Pancreas (tissue), 10 donors: ENCODE data around the gene SPTBN4. TPM values are rescaled to one million over a fixed set of nuclear protein-coding genes. Genes with fewer than 3 reads are reported as not detected.

Experiments used
- ATAC-seq, 4 donors: fragments of 200-7000 bp; cut with Tn5 transposase; one replicate each; pipeline versions ENCODE4 v1.8.0 to v1.9.1; 2020; ENCODE audit warnings: mild to moderate bottlenecking in 4 of 4, moderate library complexity in 4 of 4
- DNase-seq, 6 donors: peaks; one replicate each; pipeline ENCODE4 v3.0.0-alpha.2; 2020
- FAIRE-seq: peaks from 2 replicates; lab custom pipeline; 2012; peaks lifted over from hg19 to GRCh38; lab: Jason Lieb, UNC
- H3K27ac ChIP-seq, 4 donors: fragments of 200-600 bp; sonication (generic); 1 replicate in 3 of 4; 2 replicates in 1 of 4; pipeline versions ENCODE4 v1.5.0 to v1.8.0; 2020
- H3K27me3 ChIP-seq, 4 donors: fragments of 200-600 bp; one replicate each; pipeline ENCODE4 v1.8.0; 2021
- H3K36me3 ChIP-seq, 3 donors: fragments of 200-600 bp; sonication (generic) in 1 of 3; one replicate each; pipeline versions ENCODE4 v1.5.0 to v1.8.0; 2020 to 2021
- H3K4me1 ChIP-seq, 3 donors: fragments of 200-600 bp; one replicate each; pipeline ENCODE4 v1.8.0; 2021
- H3K4me3 ChIP-seq, 4 donors: fragments of 200-600 bp; sonication (generic) in 2 of 4; one replicate each; pipeline versions ENCODE4 v1.5.0 to v1.8.0; 2020 to 2021
- H3K9me3 ChIP-seq, 4 donors: fragments of 200-600 bp; one replicate each; pipeline ENCODE4 v1.8.0; 2021
- CTCF ChIP-seq, 4 donors: fragments of 200-600 bp; sonication (generic) in 3 of 4; IDR thresholded peaks; one replicate each; pipeline versions ENCODE4 v1.5.0 to v1.8.0; 2021; ENCODE audit warnings: antibody characterized with exemption in 4 of 4
- WGBS, 2 donors: extraction: QIAGEN DNeasy Blood & Tissue Kit; methylation state at CpG; one replicate each; pipeline ENCODE4 v1.1.7; 2013; 5-methylcytosine and 5-hydroxymethylcytosine counted together
- intact Hi-C, 3 donors: fragments of 100-400 bp; cut with DNase I; formaldehyde crosslinking; loops; one replicate each; pipeline versions ENCODE4 v1.11.1 to v1.14.2; 2022
- polyA plus RNA-seq, 2 donors: library from polyadenylated mRNA; stranded (reverse); fragments of 200-250 nt; gene quantifications; one replicate each; pipeline ENCODE4 v1.2.3, GENCODE V29; 2013
- total RNA-seq, 6 donors: library from RNA; stranded (reverse); fragmentation: NEBNext Ultra II Directional in 4 of 6; extraction: Animal tissue kit (Norgen Biotek cat#: 25700) in 4 of 6; gene quantifications; one replicate each; pipeline versions ENCODE4 v1.2.1 to v1.2.4, GENCODE V29; 2021 to 2023
- donor health status: healthy with polysubstance abuse.
- donor health status: DM: no; HTN: no; CAD: no; lungs with moderate emphysema.
- donor health status: DM: no; HTN: no; CAD: no.
- donor health status: control.
- donor health status: control.
- donor health status: Bipolar disorder and iron deficiency.
- donor health status: DM: yes; HTN: yes; CAD: no.
- donor health status: DM: no; HTN: no; CAD: no.
- donor health status: DM: no; HTN: no; CAD: no.
- donor health status: DM: yes; HTN: yes; CAD: no.

The SPTBN4 gene
- total and polyA plus RNA-seq, 8 donors: 1.0 to 23.9 (median 1.7) TPM

DNA sequence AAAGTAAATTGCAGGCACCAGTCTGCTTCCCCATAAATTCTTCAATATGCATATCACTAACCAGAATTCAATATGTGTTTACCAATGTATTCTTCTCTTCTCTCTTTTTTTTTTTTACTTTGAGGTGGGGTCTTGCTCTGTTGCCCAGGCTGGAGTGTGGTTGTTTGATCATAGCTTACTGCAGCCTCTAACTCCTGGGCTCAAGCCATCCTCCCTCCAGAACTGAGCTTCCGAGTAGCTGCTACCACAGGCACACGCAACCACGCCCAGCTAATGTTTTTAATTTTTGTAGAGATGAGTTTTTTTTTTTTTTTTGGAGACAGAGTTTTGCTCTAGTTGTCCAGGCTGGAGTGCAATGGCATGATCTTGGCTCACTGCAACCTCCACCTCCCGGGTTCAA, 151.2 kb downstream of the SPTBN4 start:
- 93 to 96% methylated on average over 4 of the region's 4 CpGs for WGBS, 2 donors
- Histone ChIP-seq H3K4me3 (no peak overlapping the region), H3K27ac (no peak overlapping the region), H3K4me1 (no peaks in the 10 kb centered on the region), H3K9me3 (no peaks in the 10 kb centered on the region), H3K27me3 (no peaks in the 10 kb centered on the region), H3K36me3 (no peaks in the 10 kb centered on the region)
- intact Hi-C loops: no loop called here
- no peak for FAIRE-seq
- no peak for DNase-seq
- no peak for ATAC-seq
- no peak for TF ChIP-seq CTCF (IDR thresholded peaks at IDR 0.05)

DNA sequence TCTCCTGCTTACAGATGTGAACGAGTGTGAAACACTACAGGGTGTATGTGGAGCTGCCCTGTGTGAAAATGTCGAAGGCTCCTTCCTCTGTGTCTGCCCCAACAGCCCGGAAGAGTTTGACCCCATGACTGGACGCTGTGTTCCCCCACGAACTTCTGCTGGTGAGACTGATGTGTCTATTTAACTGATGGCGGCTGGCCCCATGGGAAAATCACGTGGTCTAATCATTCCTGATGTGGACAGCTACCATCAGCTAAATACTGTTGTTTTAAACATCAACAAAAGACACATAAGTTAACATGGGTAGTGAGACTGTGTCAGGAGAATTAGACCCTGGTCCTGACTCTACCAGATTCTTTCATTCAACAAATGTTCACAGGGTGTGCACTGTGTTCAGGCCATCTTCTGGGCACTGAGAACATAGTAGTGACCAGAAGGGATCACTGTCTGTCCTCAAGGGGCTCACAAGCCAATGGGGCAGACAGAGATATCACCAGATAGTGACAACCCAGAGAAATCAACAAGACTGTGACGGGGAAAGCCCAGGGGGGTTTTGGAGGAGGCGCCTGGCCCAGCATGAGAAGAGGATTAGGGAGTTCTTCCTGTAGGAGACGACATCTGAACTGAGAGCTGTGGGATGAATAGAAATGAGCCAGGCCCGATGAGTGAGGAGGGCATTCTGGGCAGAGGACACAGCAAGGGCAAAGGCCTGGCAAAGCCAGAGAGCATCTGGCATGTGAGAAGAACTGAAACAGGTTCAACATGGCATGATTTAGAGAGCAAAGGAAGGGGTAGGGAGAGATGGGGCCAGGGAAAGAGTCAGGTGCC, 152.7 kb downstream of the SPTBN4 start:
- DNase-seq: no peak
- no peak overlapping the region for H3K27ac ChIP-seq
- ATAC-seq: no peak
- H3K36me3 ChIP-seq: no peaks in the 10 kb centered on the region
- no peaks in the 10 kb centered on the region for H3K27me3 ChIP-seq
- 75% methylated on average over 11 of the region's 11 CpGs for WGBS, 2 donors
- H3K4me1 ChIP-seq: no peaks in the 10 kb centered on the region
- no peak overlapping the region for H3K4me3 ChIP-seq
- no peak for TF ChIP-seq CTCF (IDR thresholded peaks at IDR 0.05)
- intact Hi-C loops: no loop called here
- H3K9me3 ChIP-seq: no peaks in the 10 kb centered on the region
- FAIRE-seq: no peak

DNA sequence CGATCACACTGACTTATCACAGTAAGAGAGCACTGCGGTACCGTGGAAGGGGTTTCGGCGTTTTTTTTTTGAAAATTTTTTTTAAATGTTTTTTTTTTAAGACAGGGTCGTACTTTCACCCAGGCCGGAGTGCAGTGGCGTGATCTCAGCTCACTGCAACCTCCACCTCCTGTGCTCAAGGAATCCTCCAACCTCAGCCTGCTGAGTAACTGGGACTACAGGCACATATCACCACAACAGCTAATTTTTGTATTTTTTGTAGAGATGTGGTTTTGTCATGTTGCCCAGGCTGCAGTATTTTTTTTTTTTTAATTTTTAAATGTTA, 153.3 kb downstream of the SPTBN4 start:
- FAIRE-seq: no peak
- H3K4me1 ChIP-seq: no peaks in the 10 kb centered on the region

GRCh38 chr19:40621283-40621682, 154.5 kb downstream of the SPTBN4 start:
- H3K4me3 ChIP-seq: no peak overlapping the region
- H3K36me3 ChIP-seq: no peaks in the 10 kb centered on the region
- no peak overlapping the region for H3K27ac ChIP-seq
- no peaks in the 10 kb centered on the region for H3K27me3 ChIP-seq
- DNase-seq (no peak), ATAC-seq (no peak), FAIRE-seq (no peak)
- H3K4me1 ChIP-seq: no peaks in the 10 kb centered on the region
- intact Hi-C loops: no loop called here
- no peaks in the 10 kb centered on the region for H3K9me3 ChIP-seq
- 71 to 78% methylated on average over 2 of the region's 2 CpGs for WGBS, 2 donors
- TF ChIP-seq CTCF (IDR thresholded peaks at IDR 0.05): no peak

More for the DNA sequence above, 153.3 kb downstream of the SPTBN4 start:
- no peak overlapping the region for H3K4me3 ChIP-seq
- H3K27me3 ChIP-seq: no peaks in the 10 kb centered on the region
- 86 to 91% methylated on average over 8 of the region's 8 CpGs for WGBS, 2 donors
- intact Hi-C loops: no loop called here
- no peaks in the 10 kb centered on the region for H3K36me3 ChIP-seq
- no peak overlapping the region for H3K27ac ChIP-seq
- DNase-seq (no peak), ATAC-seq (no peak)
- no peaks in the 10 kb centered on the region for H3K9me3 ChIP-seq
- TF ChIP-seq CTCF (IDR thresholded peaks at IDR 0.05): no peak
